NCI-H128 (cell line): ENCODE results near the gene UCHL5.
A peak's percentile ranks its signal among the peaks of the same experiment; 100 is the strongest.

Experiments
- DNase-seq: peaks from one replicate; lab custom pipeline; 2025; ENCODE audit not compliant: unreplicated experiment; lab: John Stamatoyannopoulos, UW

UCHL5 gene, protein sequence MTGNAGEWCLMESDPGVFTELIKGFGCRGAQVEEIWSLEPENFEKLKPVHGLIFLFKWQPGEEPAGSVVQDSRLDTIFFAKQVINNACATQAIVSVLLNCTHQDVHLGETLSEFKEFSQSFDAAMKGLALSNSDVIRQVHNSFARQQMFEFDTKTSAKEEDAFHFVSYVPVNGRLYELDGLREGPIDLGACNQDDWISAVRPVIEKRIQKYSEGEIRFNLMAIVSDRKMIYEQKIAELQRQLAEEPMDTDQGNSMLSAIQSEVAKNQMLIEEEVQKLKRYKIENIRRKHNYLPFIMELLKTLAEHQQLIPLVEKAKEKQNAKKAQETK

GRCh38 chr1:193059282-193060114 is at the start of gene UCHL5, which contains the start of gene RO60:
Gene UCHL5 (minus strand): TSS chr1:193059360. CDS start chr1:193059260, 100 bp downstream.
Gene RO60 (plus strand): TSS chr1:193059612. CDS start chr1:193069055, 9,443 bp downstream.
- peak; percentile 98 for DNase-seq

DNA sequence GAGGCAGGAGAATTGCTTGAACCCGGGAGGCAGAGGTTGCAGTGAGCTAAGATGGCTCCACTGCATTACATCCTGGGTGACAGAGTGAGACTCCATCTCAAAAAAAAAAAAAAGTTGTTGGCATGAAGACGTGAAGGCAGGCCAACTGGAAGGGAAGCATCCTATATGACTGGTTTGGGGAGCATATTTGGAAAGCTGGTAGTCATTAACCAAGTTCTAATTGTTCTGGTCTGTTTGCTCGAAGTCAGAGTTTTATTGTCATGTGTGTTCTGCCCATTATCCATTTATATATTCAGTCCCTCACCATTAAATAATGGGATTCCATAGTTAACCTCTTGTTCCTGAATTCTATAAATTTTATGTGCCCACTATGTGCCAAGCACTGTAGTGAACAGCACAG is 49.3 kb upstream of the UCHL5 start:
- DNase-seq, result no peak

DNA sequence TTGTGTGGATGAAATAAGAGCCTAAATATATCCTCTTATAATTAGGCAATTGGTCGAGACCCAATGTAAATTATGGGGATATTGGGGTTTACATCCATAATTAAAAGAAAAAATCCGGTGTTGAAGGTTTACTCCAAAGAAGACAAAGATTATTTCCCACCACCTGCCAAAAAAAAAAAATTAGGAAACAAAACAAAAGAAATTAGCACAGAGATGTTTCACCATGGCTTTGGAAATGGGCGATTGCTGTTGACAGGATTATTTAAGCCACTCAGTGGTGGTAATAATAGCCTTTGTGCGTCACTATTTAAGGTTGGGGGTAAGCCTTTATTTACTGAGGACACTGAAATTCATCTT is 46.6 kb upstream of the UCHL5 start:
- no peak for DNase-seq

- DNase-seq, result peak; percentile 80
Observed at GRCh38 chr1:193104907-193105820, 46.0 kb upstream of the UCHL5 start, which contains the start of gene GLRX2. Gene GLRX2 (minus strand): TSS chr1:193105414. CDS start chr1:193105382, 32 bp downstream.

DNA sequence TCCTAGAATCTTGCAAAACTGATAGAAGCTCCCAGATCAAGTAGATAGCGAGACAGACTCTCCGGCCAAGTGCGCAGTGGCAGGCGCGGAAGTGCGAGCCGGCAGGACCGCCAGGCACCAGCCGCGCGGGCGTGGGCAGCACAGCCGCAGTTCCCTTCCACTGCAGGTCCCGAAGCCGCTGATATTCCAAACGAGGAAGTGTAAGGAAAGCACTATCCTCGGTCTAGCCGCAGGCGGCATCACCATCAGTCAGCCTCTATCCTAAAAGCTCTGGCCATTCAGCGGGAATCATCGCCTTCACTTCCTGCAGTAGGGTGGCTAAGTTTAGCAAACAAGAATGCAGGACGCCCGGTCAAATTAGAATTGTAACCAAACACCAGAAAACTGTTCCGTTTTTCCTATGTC is 45.3 kb upstream of the UCHL5 start:
- no peak for DNase-seq

DNA sequence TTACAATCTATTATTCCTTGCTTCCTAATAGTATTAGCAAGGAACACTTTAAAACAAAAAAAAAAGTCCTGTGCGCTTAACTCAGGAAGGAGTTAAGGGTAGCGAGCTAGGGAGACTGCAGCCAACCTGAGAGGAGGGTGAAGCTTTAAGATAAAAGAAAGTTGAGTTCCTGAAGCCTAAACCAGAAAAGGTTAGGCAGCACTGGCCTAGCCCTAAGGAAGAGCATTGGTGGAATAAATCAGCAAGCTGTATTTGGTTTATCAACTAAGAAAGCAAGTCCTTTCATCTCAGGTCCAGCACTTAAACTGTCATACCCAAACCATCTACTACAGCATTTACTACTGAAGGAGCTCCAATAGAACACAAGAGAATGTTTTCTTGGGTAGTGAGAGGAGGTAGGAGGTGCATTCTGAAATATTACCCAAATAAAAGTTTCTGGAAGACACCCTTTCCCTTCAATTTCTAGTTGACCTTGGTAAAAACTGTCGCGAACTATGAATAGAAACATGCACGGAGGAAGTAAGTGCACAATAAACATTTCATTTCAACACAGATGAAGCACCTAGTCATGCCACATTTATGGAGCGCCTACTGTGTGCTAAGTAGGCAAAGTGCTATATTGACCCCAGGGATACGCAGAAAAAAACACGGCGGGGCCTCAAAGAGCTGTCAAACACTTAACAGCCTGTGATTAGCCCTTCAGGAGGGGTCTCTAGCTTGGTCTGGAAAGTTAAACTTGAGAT is 44.8 kb upstream of the UCHL5 start:
- DNase-seq, result no peak

DNA sequence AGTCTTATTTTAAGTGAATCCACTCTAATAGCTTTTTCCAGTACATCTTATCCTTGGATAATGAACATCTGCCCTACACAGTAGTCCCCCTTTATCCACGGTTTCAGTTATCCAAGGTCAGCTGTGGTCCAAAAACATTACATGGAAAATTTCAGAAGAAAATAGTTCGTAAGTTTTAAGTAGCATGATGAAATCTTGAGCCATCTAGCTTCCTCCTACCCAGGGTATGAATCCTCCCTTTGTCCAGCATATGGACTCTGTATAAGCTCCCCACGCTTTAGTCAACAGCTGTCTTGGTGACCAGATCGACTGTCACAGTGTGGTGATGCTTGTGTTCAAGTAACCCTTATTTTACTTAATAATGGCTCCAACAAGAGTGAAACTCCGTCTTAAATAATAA is 43.5 kb upstream of the UCHL5 start:
- no peak for DNase-seq

DNA sequence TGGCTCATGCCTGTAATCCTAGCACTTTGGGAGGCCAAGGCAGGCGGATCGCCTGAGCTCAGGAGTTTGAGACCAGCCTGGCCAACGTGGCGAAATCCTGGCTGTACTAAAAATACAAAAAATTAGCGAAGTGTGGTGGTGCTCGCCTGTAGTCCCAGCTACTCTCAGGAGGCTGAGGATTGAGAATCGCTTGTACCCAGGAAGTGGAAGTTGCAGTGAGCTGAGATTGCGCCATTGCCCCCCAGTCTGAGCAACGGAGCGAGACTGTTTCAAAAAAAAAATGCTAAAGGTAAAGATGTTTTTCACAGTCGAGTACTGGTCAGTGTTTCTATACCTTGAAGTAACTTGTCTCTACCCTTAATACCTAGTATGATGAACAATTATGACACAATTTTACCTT is 35.0 kb upstream of the UCHL5 start:
- DNase-seq, result no peak

- DNase-seq, result no peak
Observed at GRCh38 chr1:193090865-193091264, 31.7 kb upstream of the UCHL5 start.

GRCh38 chr1:193087893-193088292 is 28.7 kb upstream of the UCHL5 start:
- no peak for DNase-seq

GRCh38 chr1:193086342-193086741 is 27.2 kb upstream of the UCHL5 start:
- no peak for DNase-seq

DNA sequence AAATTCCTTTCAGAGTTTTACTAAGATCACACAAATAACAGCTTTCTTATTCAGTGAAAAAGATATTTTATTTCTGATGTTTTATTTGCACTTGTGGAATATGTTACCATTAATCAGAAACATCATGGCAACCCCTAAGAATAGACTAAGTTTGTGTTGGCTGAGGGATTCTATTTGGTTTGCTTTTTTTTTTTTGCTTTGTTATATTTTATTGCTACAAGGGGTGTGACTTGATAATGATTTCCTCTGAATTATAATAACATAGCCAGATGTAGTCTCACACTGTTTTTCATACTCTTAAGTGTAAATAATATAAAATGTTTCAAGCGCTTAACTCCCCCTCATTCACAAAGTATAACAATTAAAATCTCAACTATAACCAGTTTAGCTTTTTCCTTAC is 26.1 kb upstream of the UCHL5 start:
- no peak for DNase-seq

DNA sequence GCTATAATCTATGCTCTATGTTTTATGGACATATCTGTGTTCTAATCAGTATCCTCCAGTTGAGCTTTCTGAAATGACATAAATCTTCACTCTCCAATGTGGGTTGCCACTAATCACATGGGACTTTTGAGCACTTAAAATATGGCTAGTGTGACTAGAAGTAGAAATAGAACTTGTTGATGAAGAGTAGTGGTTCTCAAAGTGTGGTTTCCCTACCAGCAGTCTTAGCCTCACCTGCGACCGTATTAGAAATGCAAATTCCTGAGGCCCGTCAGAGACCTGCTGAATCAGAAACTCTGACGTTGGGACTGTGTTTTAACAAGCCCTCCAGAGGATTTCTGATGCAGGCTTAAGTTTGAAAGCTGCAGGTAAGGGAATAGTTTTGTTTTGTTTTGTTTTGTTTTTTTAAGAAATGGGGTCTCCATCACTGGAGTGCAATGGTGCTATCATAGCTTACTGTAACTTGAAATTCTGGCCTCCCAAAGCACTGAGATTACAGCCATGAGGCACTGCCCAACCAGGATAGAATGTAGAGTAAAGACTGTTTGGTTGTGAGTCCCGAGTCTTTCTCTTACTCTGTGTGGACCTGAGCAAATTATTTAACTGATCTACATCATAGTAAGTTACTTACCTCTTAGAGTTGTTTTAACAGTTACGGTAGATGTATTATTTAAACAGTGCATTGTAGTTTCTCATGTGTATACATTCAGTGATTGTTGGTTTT is 24.4 kb upstream of the UCHL5 start:
- DNase-seq, result no peak

- no peak for DNase-seq
Observed at GRCh38 chr1:193079187-193079586, 20.0 kb upstream of the UCHL5 start.

DNA sequence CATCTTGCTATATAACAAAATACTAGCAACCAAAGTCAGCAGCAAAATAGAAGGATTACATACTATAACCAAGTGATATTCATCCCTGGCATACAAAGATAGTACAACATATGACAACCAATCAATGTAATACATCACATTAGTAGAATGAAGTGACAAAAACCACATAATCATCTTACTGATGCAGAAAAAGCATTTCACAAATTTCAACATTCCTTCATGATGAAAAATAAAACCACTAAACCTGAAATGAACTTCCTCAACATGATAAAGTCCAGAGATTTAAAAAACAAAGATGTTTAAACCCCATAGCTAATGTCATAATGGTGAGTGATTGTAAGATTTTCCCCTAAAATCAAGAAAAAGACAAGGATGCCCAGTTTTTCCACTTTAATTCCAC is 18.8 kb upstream of the UCHL5 start:
- DNase-seq, result no peak

DNA sequence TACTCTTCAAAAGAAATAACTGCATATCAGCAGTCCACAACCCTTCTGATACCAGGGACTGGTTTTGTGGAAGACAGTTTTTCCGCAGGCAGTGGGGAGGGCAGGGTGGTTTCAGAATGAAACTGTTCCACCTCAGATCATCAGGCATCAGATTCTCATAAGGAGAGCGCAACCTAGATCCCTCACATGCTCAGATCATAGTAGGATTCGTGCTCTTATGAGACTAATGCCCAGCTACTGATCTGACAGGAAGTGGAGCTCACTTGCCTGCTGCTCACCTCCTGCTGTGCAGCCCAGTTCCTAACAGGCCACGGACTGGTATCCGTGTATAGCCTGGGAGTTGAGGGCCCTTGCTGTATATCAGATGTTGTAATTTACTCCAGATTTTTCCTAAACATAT is 11.8 kb upstream of the UCHL5 start:
- DNase-seq, result no peak

- DNase-seq, result no peak
Observed at GRCh38 chr1:193070386-193070753, 11.2 kb upstream of the UCHL5 start.

GRCh38 chr1:193069748-193070385 is 10.7 kb upstream of the UCHL5 start:
- no peak for DNase-seq

GRCh38 chr1:193068013-193068412 is 8.9 kb upstream of the UCHL5 start:
- no peak for DNase-seq
